Measurements from ENCODE around the gene AARS1. TPM values are rescaled to one million over a fixed set of nuclear protein-coding genes. Genes with fewer than 3 reads are reported as not detected.

The AARS1 gene
- polyA plus RNA-seq, 2 of the 4 experiments (the other 2 are of a cell fraction) = 134 to 344 TPM

DNA sequence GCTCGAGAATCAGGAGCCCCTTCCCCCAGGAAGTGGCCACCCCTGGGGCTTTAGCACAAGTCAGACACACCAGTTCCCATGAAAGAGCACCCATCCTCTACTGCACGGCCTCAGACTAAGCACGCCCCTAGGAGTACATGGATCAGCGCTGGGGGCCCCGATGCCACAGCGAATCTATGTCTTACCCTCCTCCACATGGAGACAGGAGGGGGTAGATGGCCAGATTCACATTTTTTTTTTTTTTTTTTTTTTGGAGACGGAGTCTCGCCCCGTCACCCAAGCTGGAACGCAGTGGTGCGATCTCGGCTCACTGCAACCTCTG lies 34.4 kb downstream of the AARS1 start:
- TF ChIP-seq, protein P1, sequence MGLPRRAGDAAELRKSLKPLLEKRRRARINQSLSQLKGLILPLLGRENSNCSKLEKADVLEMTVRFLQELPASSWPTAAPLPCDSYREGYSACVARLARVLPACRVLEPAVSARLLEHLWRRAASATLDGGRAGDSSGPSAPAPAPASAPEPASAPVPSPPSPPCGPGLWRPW (IDR thresholded peaks at IDR 0.05) = no peak
- TF ChIP-seq NR3C1 (IDR thresholded peaks at IDR 0.05) = no peak

DNA sequence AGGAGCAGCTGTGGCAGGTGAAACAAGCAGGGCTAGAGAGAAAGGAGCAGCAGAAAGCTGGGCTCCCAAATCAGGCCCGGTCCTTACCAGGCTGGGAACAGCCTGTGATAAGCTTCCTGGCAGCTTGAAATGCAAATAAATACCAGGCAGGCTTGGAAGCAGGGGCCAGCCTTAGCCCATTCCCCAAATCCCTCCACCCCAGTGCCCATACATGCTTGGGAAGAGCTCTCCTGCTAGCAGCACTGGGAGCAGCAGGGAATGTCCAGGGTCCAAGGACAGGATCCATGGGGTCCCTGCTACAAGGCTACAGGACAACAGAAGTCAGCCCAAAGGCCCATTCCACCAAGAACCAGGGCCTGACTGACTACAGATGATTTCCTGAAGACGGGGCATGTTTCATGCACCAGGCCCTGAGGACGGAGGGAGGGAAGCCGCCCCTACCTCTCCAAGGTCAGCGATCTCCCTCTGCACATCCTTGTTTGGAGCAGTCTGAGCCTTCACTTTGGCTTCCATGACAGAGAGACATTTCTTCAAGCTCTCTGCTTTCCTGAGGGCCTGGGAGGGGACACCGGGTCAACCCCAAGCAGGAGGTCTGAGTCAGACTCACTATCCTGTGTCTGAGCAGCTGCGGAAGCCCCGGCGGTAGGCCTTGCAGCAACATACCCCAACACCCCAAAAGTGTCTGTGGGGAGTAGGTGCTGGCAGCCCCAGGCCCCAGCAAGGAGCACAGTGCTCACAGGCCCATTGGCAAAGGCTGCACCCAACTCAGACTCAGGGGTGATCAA lies 34.9 kb downstream of the AARS1 start:
- Histone ChIP-seq H3K4me3 (no peak overlapping the region), H3K4me1 (peaks cover 11% of the 10 kb centered on the region), H3K4me2 (no peak overlapping the region), H3K9me3 (no peaks in the 10 kb centered on the region), H3K27ac (no peak overlapping the region)
- FAIRE-seq (no peak), ATAC-seq (no peak), DNase-seq (ENCODE audit: low read depth in 1 of 2, low spot score in 1 of 2) (no peak)
- ChIA-PET POLR2A (no interaction called here), CTCF (interaction anchor here (0.5 to 4.8 kb wide), 9 partner anchors 9 to 347 kb away, joined by 3 to 53 read pairs (median 8); no protein-coding TSS in a partner anchor)
- no peak for TF ChIP-seq MAFK (IDR thresholded peaks at IDR 0.05; ENCODE audit: partially characterized antibody)
- no peak for TF ChIP-seq EHMT2 (IDR thresholded peaks at IDR 0.05; ENCODE audit: low read depth)
- no peak for TF ChIP-seq RNF2 (IDR thresholded peaks at IDR 0.05; ENCODE audit: borderline replicate concordance, low read depth)
- TF ChIP-seq JUN (IDR thresholded peaks at IDR 0.05) = no peak
- TF ChIP-seq SREBF2 (IDR thresholded peaks at IDR 0.05) = no peak
- TF ChIP-seq, protein P2, sequence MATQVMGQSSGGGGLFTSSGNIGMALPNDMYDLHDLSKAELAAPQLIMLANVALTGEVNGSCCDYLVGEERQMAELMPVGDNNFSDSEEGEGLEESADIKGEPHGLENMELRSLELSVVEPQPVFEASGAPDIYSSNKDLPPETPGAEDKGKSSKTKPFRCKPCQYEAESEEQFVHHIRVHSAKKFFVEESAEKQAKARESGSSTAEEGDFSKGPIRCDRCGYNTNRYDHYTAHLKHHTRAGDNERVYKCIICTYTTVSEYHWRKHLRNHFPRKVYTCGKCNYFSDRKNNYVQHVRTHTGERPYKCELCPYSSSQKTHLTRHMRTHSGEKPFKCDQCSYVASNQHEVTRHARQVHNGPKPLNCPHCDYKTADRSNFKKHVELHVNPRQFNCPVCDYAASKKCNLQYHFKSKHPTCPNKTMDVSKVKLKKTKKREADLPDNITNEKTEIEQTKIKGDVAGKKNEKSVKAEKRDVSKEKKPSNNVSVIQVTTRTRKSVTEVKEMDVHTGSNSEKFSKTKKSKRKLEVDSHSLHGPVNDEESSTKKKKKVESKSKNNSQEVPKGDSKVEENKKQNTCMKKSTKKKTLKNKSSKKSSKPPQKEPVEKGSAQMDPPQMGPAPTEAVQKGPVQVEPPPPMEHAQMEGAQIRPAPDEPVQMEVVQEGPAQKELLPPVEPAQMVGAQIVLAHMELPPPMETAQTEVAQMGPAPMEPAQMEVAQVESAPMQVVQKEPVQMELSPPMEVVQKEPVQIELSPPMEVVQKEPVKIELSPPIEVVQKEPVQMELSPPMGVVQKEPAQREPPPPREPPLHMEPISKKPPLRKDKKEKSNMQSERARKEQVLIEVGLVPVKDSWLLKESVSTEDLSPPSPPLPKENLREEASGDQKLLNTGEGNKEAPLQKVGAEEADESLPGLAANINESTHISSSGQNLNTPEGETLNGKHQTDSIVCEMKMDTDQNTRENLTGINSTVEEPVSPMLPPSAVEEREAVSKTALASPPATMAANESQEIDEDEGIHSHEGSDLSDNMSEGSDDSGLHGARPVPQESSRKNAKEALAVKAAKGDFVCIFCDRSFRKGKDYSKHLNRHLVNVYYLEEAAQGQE (IDR thresholded peaks at IDR 0.05) = no peak
- TF ChIP-seq SMC3 (IDR thresholded peaks at IDR 0.05) = no peak
- TF ChIP-seq, protein P3, sequence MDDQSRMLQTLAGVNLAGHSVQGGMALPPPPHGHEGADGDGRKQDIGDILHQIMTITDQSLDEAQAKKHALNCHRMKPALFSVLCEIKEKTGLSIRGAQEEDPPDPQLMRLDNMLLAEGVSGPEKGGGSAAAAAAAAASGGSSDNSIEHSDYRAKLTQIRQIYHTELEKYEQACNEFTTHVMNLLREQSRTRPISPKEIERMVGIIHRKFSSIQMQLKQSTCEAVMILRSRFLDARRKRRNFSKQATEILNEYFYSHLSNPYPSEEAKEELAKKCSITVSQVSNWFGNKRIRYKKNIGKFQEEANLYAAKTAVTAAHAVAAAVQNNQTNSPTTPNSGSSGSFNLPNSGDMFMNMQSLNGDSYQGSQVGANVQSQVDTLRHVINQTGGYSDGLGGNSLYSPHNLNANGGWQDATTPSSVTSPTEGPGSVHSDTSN (IDR thresholded peaks at IDR 0.05) = no peak
- no peak for TF ChIP-seq RAD21 (conservative IDR thresholded peaks at IDR 0.05 in 1 of 2, IDR thresholded peaks at IDR 0.05 in 1 of 2)
- no peak for TF ChIP-seq KDM5A (IDR thresholded peaks at IDR 0.05)
- TF ChIP-seq, protein P4, sequence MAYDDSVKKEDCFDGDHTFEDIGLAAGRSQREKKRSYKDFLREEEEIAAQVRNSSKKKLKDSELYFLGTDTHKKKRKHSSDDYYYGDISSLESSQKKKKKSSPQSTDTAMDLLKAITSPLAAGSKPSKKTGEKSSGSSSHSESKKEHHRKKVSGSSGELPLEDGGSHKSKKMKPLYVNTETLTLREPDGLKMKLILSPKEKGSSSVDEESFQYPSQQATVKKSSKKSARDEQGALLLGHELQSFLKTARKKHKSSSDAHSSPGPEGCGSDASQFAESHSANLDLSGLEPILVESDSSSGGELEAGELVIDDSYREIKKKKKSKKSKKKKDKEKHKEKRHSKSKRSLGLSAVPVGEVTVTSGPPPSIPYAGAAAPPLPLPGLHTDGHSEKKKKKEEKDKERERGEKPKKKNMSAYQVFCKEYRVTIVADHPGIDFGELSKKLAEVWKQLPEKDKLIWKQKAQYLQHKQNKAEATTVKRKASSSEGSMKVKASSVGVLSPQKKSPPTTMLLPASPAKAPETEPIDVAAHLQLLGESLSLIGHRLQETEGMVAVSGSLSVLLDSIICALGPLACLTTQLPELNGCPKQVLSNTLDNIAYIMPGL (CRISPR knock-in tag; IDR thresholded peaks at IDR 0.05; ENCODE audit: borderline replicate concordance) = no peak
- no peak for TF ChIP-seq ESRRA (IDR thresholded peaks at IDR 0.05; ENCODE audit: borderline replicate concordance, low read length)
- no peak for TF ChIP-seq CEBPB (IDR thresholded peaks at IDR 0.05)
- no peak for TF ChIP-seq POLR2AphosphoS2 (conservative IDR thresholded peaks at IDR 0.05; ENCODE audit: low read length)
- WGBS (ENCODE audit: missing lambda C conversion rate) = 94% methylated on average over 6 of the region's 9 CpGs

More for the DNA sequence above, 34.4 kb downstream of the AARS1 start:
- peaks cover 6% of the 10 kb centered on the region for H3K4me1 ChIP-seq
- DNase-seq (ENCODE audit: low read depth in 1 of 2, low spot score in 1 of 2) = no peak
- CTCF ChIA-PET = interaction anchor here (2.3 to 4.8 kb wide), 3 partner anchors 13 to 29 kb away, joined by 10 to 45 read pairs (median 34); no protein-coding TSS in a partner anchor
- no peak overlapping the region for H3K4me2 ChIP-seq
- 96% methylated on average over 12 of the region's 12 CpGs for WGBS (ENCODE audit: missing lambda C conversion rate)
- no peak overlapping the region for H3K27ac ChIP-seq
- H3K4me3 ChIP-seq = no peak overlapping the region
- FAIRE-seq = no peak
- POLR2A ChIA-PET = no interaction called here
- no peaks in the 10 kb centered on the region for H3K9me3 ChIP-seq
- no peak for ATAC-seq

Data from A549 (cell line).